ENCODE results near the gene CMTM8.

- no peak for TF ChIP-seq CTCF (IDR thresholded peaks at IDR 0.05)
- no peak for TF ChIP-seq POLR2A (IDR thresholded peaks at IDR 0.05)
- no peak for TF ChIP-seq POLR2AphosphoS5 (IDR thresholded peaks at IDR 0.05)
These were observed 97.6 kb downstream of the CMTM8 start for GRCh38 chr3:32336113-32336498.

Data from sigmoid colon (tissue), 4 donors.